Lung (tissue), 12 donors: ENCODE results near the gene HMGA1. TPM values are rescaled to one million over a fixed set of nuclear protein-coding genes. Genes with fewer than 3 reads are reported as not detected.
A peak's percentile ranks its signal among the peaks of the same experiment; 100 is the strongest.
"Not testable (repeated sequence)": the region's sequence is repeated elsewhere in the genome, so short reads cannot be mapped to it uniquely, and the experiment has no call there.

Source experiments
- ATAC-seq: fragments of 200-7000 bp; cut with Tn5 transposase; one replicate; pipeline ENCODE4 v1.9.1; 2020; ENCODE audit warnings: moderate number of reproducible peaks; ENCODE audit not compliant: insufficient read depth, low FRiP score
- DNase-seq, 3 donors: peaks; one replicate each; pipeline ENCODE4 v3.0.0-alpha.2; 2013 to 2017
- H3K27ac ChIP-seq, 2 donors: one replicate each; pipeline ENCODE4 v1.5.1; 2013; ENCODE audit warnings: mild to moderate bottlenecking in 2 of 2, moderate library complexity in 2 of 2, control low read depth in 1 of 2, inconsistent platforms in 1 of 2, low read depth in 1 of 2, low read length in 1 of 2
- H3K27me3 ChIP-seq, 3 donors: one replicate each; pipeline ENCODE4 v1.5.1; 2013; ENCODE audit warnings: low read length in 2 of 3; ENCODE audit not compliant: control insufficient read depth in 3 of 3, insufficient read depth in 3 of 3
- H3K36me3 ChIP-seq, 4 donors: one replicate each; pipeline ENCODE4 v1.5.1; 2013; ENCODE audit warnings: low read length in 4 of 4, mild to moderate bottlenecking in 1 of 4, moderate library complexity in 1 of 4; ENCODE audit not compliant: control insufficient read depth in 4 of 4, insufficient read depth in 4 of 4
- H3K4me1 ChIP-seq, 5 donors: one replicate each; pipeline ENCODE4 v1.5.1; 2013; ENCODE audit warnings: low read length in 5 of 5, mild to moderate bottlenecking in 2 of 5, moderate library complexity in 1 of 5; ENCODE audit not compliant: control insufficient read depth in 5 of 5, insufficient read depth in 5 of 5
- H3K4me3 ChIP-seq: one replicate; pipeline ENCODE4 v1.5.1; 2013; ENCODE audit warnings: mild to moderate bottlenecking, control low read depth, moderate library complexity
- H3K9ac ChIP-seq, 2 donors: one replicate each; pipeline ENCODE4 v1.5.1; 2013; ENCODE audit warnings: low read length in 2 of 2, control low read depth in 1 of 2; ENCODE audit not compliant: insufficient read depth in 1 of 2
- H3K9me3 ChIP-seq, 4 donors: one replicate each; pipeline ENCODE4 v1.5.1; 2013; ENCODE audit warnings: low read length in 3 of 4, mild to moderate bottlenecking in 1 of 4, moderate library complexity in 1 of 4; ENCODE audit not compliant: control insufficient read depth in 4 of 4, insufficient read depth in 3 of 4
- CTCF ChIP-seq: IDR thresholded peaks from 2 replicates; pipeline ENCODE4 v1.5.1; 2012; ENCODE audit warnings: mild to moderate bottlenecking; ENCODE audit errors: control extremely low read depth, extremely low read depth
- WGBS, 2 donors: extraction: QIAGEN DNeasy Blood & Tissue Kit; methylation state at CpG; one replicate each; pipeline ENCODE4 v1.1.7; 2013; 5-methylcytosine and 5-hydroxymethylcytosine counted together
- polyA plus RNA-seq, 2 donors: library from polyadenylated mRNA; stranded (reverse); fragments of 200-250 nt; gene quantifications; one replicate each; pipeline ENCODE4 v1.2.1, GENCODE V29; 2013
- total RNA-seq, 2 donors: library from RNA; depleted of rRNA in 1 of 2; stranded (reverse); fragments of >200 nt in 1 of 2; gene quantifications; one replicate each; pipeline ENCODE4 v1.2.1, GENCODE V29; 2014 to 2021
- donor health status: control.
- donor health status: control.
- donor health status: Bipolar disorder and iron deficiency.
- donor health status: healthy.
- donor health status: DM: yes; HTN: yes; CAD: no.

Gene HMGA1
- total and polyA plus RNA-seq, 4 donors = 47.9 to 102 (median 96.9) TPM

- peak overlapping the region; percentile 55 to 61 for H3K9ac ChIP-seq
- no peak for TF ChIP-seq CTCF
- peak overlapping the region; percentile 87 for H3K4me3 ChIP-seq
- no peaks in the 10 kb centered on the region for H3K9me3 ChIP-seq
- ATAC-seq = peak; percentile 27
- H3K4me1 ChIP-seq = peaks cover 4 to 15% (median 7%) of the 10 kb centered on the region in 5 donors
- 10 to 11% methylated on average over 17 of the region's 17 CpGs for WGBS, 2 donors
- H3K36me3 ChIP-seq = peaks cover 0 to 8% (median 0%) of the 10 kb centered on the region in 4 donors
- DNase-seq = peak; percentile 44 to 54 (median 51)
- H3K27me3 ChIP-seq = no peaks in the 10 kb centered on the region
- peak overlapping the region; percentile 69 to 93 for H3K27ac ChIP-seq
Measured at GRCh38 chr6:34248198-34248726, 11.6 kb downstream of the HMGA1 start.

- H3K27me3 ChIP-seq = no peaks in the 10 kb centered on the region
- peaks cover 0 to 8% (median 0%) of the 10 kb centered on the region in 4 donors for H3K36me3 ChIP-seq
- peak; percentile 83 for TF ChIP-seq CTCF
- no peaks in the 10 kb centered on the region for H3K9me3 ChIP-seq
- 0 to 1% methylated on average over 69 to 79 of the region's 79 CpGs for WGBS, 2 donors
- H3K9ac ChIP-seq = peak within 1 kb of the TSS; percentile 63 to 83
- peak within 1 kb of the TSS; percentile 85 to 94 for H3K27ac ChIP-seq
- peak; percentile 96 to 98 (median 97) for DNase-seq
- H3K4me1 ChIP-seq = peaks cover 2 to 12% (median 6%) of the 10 kb centered on the region in 5 donors
- ATAC-seq = peak; percentile 95
- peak within 1 kb of the TSS; percentile 87 for H3K4me3 ChIP-seq
Measured at GRCh38 chr6:34248727-34249468, 12.2 kb downstream of the HMGA1 start, which contains the start of gene SMIM29. Gene SMIM29 (minus strand): TSS chr6:34249006. CDS start chr6:34247791, 1,215 bp downstream.

DNA sequence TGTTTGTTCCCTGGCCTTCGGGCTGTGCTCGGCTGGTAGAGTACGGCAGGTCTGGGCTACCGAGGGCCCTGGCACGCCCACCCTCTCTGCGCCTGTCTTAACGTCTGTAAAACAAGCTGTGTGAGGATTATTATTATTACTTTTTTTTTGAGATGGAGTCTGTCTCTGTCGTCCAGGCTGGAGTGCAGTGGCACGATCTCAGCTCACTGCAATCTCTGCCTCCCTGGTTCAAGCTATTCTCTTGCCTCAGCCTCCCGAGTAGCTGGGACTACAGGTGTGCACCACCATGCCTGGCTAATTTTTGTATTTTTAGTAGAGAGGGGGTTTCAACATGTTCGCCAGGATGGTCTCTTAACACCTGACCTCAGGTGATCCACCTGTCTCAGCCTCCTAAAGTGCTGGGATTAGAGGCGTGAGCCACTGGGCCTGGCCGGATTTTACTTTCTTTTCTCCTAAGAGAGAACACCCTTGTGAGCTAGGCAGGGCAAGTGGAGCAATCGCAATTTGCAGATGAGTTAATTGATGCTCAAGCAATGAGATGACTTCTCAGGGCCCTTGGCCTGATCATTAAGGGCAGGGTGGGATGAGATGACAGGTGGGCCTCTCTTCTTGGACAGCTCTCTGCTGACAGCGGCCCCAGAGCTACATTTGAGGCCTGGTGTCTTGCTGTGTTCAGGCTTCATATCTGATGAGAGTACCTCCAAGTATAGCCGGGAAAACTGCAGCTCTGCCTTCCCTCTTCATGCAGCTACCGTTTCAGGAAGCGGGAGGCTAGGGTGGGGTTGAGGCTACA is 13.0 kb downstream of the HMGA1 start:
- H3K9me3 ChIP-seq = no peaks in the 10 kb centered on the region
- TF ChIP-seq CTCF = no peak
- H3K4me3 ChIP-seq = peak overlapping the region; percentile 73
- peaks cover 0 to 8% (median 0%) of the 10 kb centered on the region in 4 donors for H3K36me3 ChIP-seq
- peaks cover 0 to 8% (median 6%) of the 10 kb centered on the region in 5 donors for H3K4me1 ChIP-seq
- peak overlapping the region; percentile 63 to 83 for H3K9ac ChIP-seq
- H3K27ac ChIP-seq = peak overlapping the region; percentile 85 to 94
- no peak for DNase-seq
- peak; percentile 7 for ATAC-seq
- no peaks in the 10 kb centered on the region for H3K27me3 ChIP-seq
- 43 to 46% methylated on average over 17 to 18 of the region's 18 CpGs for whole genome bisulfite sequencing, 2 donors

DNA sequence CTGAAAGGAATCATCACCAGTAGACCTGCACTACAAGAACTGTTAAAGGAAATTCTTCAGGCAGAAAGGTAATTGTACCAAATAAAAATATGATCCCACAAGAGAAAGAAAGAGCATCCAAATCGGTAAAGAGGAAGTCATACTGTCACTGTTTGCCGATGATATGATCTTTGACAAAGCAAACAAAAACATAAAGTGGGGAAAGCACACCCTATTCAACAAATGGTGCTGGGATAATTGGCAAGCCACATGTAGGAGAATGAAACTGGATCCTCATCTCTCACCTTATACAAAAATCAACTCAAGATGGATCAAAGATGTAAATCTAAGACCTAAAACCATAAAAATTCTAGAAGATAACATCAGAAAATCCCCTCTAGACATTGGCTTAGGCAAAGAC is 15.7 kb downstream of the HMGA1 start:
- not testable (repeated sequence) for ATAC-seq, H3K4me1 ChIP-seq, H3K27ac ChIP-seq, H3K36me3 ChIP-seq, DNase-seq, H3K9me3 ChIP-seq, H3K9ac ChIP-seq, H3K27me3 ChIP-seq, H3K4me3 ChIP-seq
- WGBS, 2 donors = 7 to 33% methylated on average over 2 of the region's 2 CpGs
